GM21723 (cell line): ENCODE measurements around the gene DRC7.
"Not testable (repeated sequence)": the region's sequence is repeated elsewhere in the genome, so short reads cannot be mapped to it uniquely, and the experiment has no call there.

Source experiments
- ATAC-seq: cut with Tn5 transposase; IDR thresholded peaks from one replicate; pipeline ENCODE4 v1.9.1; 2021; ENCODE audit warnings: mild to moderate bottlenecking, moderate library complexity; ENCODE audit not compliant: unreplicated experiment

Gene DRC7

GRCh38 chr16:57760357-57761160 is 66.0 kb downstream of the DRC7 start:
- no peak for ATAC-seq

GRCh38 chr16:57761301-57761700 is 66.7 kb downstream of the DRC7 start:
- no peak for ATAC-seq

GRCh38 chr16:57761957-57762356 is 67.4 kb downstream of the DRC7 start:
- no peak for ATAC-seq

GRCh38 chr16:57762365-57763040 is 67.9 kb downstream of the DRC7 start:
- ATAC-seq = no peak

- no peak for ATAC-seq
Observed at GRCh38 chr16:57763285-57764005, 68.8 kb downstream of the DRC7 start.

GRCh38 chr16:57764006-57764340 is 69.4 kb downstream of the DRC7 start:
- ATAC-seq = no peak

- no peak for ATAC-seq
Observed at GRCh38 chr16:57764341-57765159, 69.9 kb downstream of the DRC7 start.

- no peak for ATAC-seq
Observed at GRCh38 chr16:57765160-57765728, 70.6 kb downstream of the DRC7 start.

GRCh38 chr16:57766714-57767348 is 72.2 kb downstream of the DRC7 start:
- no peak for ATAC-seq

GRCh38 chr16:57769541-57770145 is 75.0 kb downstream of the DRC7 start:
- no peak for ATAC-seq

- ATAC-seq = no peak
Observed at GRCh38 chr16:57770361-57770760, 75.8 kb downstream of the DRC7 start.

- no peak for ATAC-seq
Observed at GRCh38 chr16:57771141-57771785, 76.7 kb downstream of the DRC7 start.

GRCh38 chr16:57773019-57773418 is 78.4 kb downstream of the DRC7 start:
- no peak for ATAC-seq

GRCh38 chr16:57773655-57774295 is 79.2 kb downstream of the DRC7 start:
- no peak for ATAC-seq

- no peak for ATAC-seq
Observed at GRCh38 chr16:57774705-57775285, 80.2 kb downstream of the DRC7 start.

GRCh38 chr16:57775661-57776469 is 81.3 kb downstream of the DRC7 start:
- no peak for ATAC-seq

- no peak for ATAC-seq
Observed at GRCh38 chr16:57778658-57779057, 84.1 kb downstream of the DRC7 start.

- not testable (repeated sequence) for ATAC-seq
Observed at GRCh38 chr16:57779836-57780235, 85.2 kb downstream of the DRC7 start.
